A673 (cell line): ENCODE measurements around the gene NLN. TPM values are rescaled to one million over a fixed set of nuclear protein-coding genes. Genes with fewer than 3 reads are reported as not detected.

ENCODE experiments used
- BruUV-seq: library from RNA; stranded (reverse); fragments of 400-500 nt; replicated peaks from 2 replicates; lab custom pipeline; 2021; lab: Mats Ljungman, UMichigan
- CTCF ChIA-PET: fragments of 300-600 bp; sonication (Branson Sonifier 250); formaldehyde crosslinking; loops from one replicate; lab custom pipeline; 2022; ENCODE audit warnings: antibody characterized with exemption; lab: Charles Lee
- POLR2A ChIA-PET: fragments of 300-600 bp; sonication (Branson Sonifier 250); formaldehyde crosslinking; loops from one replicate; lab custom pipeline; 2022; ENCODE audit warnings: antibody characterized with exemption; ENCODE audit not compliant: low non-redundant PET; lab: Charles Lee
- DNase-seq: peaks from one replicate; pipeline ENCODE4 v3.0.0-alpha.2; 2015; ENCODE audit warnings: low spot score
- H3K27ac ChIP-seq: fragments of 200-600 bp; sonication (generic); 2 replicates; pipeline ENCODE4 v1.5.1; 2016; ENCODE audit warnings: mixed run types, low read depth, mild to moderate bottlenecking, mixed read lengths, antibody characterized with exemption, low read length; ENCODE audit not compliant: poor library complexity, severe bottlenecking
- H3K27me3 ChIP-seq: fragments of 200-600 bp; sonication (generic); replicated peaks from 2 replicates; pipeline ENCODE4 v1.6.1; 2017; ENCODE audit warnings: mixed run types, low read depth, mild to moderate bottlenecking, mixed read lengths, antibody characterized with exemption, low read length; ENCODE audit not compliant: insufficient read depth, poor library complexity
- H3K36me3 ChIP-seq: fragments of 200-600 bp; sonication (generic); 2 replicates; pipeline ENCODE4 v1.6.1; 2016; ENCODE audit warnings: mixed run types, mild to moderate bottlenecking, mixed read lengths, antibody characterized with exemption, low read length; ENCODE audit not compliant: insufficient read depth, poor library complexity, severe bottlenecking
- H3K4me1 ChIP-seq: fragments of 200-600 bp; sonication (generic); 2 replicates; pipeline ENCODE4 v1.6.1; 2017; ENCODE audit warnings: mixed run types, mild to moderate bottlenecking, mixed read lengths, antibody characterized with exemption, low read length; ENCODE audit not compliant: insufficient read depth, poor library complexity, severe bottlenecking
- H3K4me3 ChIP-seq: fragments of 200-600 bp; sonication (generic); 2 replicates; pipeline ENCODE4 v1.5.1; 2016; ENCODE audit warnings: low read depth, mixed run types, mild to moderate bottlenecking, mixed read lengths, low read length; ENCODE audit not compliant: poor library complexity, severe bottlenecking
- H3K9me3 ChIP-seq: fragments of 200-600 bp; sonication (generic); 2 replicates; pipeline ENCODE4 v1.6.1; 2016; ENCODE audit warnings: mixed run types, low read depth, mild to moderate bottlenecking, mixed read lengths, antibody characterized with exemption, low read length; ENCODE audit not compliant: poor library complexity, severe bottlenecking
- CTCF ChIP-seq: fragments of 300-800, 200-600 bp; sonication (generic); conservative IDR thresholded peaks from 2 replicates; pipeline ENCODE4 v1.5.1; 2017; ENCODE audit warnings: low read depth, mild to moderate bottlenecking, antibody characterized with exemption, low read length, moderate library complexity, mixed read lengths
- EZH2 ChIP-seq: fragments of 200-600 bp; sonication (generic); IDR thresholded peaks from 2 replicates; pipeline ENCODE4 v1.6.1; 2017; ENCODE audit warnings: borderline replicate concordance, low read depth, mild to moderate bottlenecking, mixed read lengths, antibody characterized with exemption, low read length; ENCODE audit not compliant: poor library complexity, severe bottlenecking
- intact Hi-C: fragments of 100-400 bp; cut with micrococcal nuclease; formaldehyde crosslinking; loops from one replicate; pipeline ENCODE4 v1.10.0; 2022; ENCODE audit not compliant: unreplicated experiment
- total RNA-seq: library from RNA; stranded (reverse); gene quantifications from 2 replicates; pipeline ENCODE4 v1.2.3, GENCODE V29; 2021

Gene NLN
- total RNA-seq, 1 experiment from 2014 or later = 99.9 TPM

GRCh38 chr5:65708145-65708544, 13.9 kb upstream of the NLN start:
- Histone ChIP-seq H3K9me3 (no peaks in the 10 kb centered on the region), H3K27me3 (no peaks in the 10 kb centered on the region), H3K4me1 (no peaks in the 10 kb centered on the region), H3K4me3 (no peak overlapping the region), H3K27ac (no peak overlapping the region), H3K36me3 (peaks cover 16% of the 10 kb centered on the region)
- TF ChIP-seq CTCF (no peak), EZH2 (no peak)
- BruUV-seq = no TSS peak
- DNase-seq = no peak
- intact Hi-C loops = no loop called here
- ChIA-PET CTCF (no interaction called here), POLR2A (no interaction called here)

GRCh38 chr5:65718576-65719310, 3.3 kb upstream of the NLN start:
- no peak for DNase-seq
- Histone ChIP-seq H3K27ac (no peak overlapping the region), H3K27me3 (no peaks in the 10 kb centered on the region), H3K4me3 (no peak overlapping the region), H3K9me3 (no peaks in the 10 kb centered on the region), H3K36me3 (no peaks in the 10 kb centered on the region), H3K4me1 (peaks cover 7% of the 10 kb centered on the region)
- ChIA-PET POLR2A (no interaction called here), CTCF (no interaction called here)
- TF ChIP-seq EZH2 (no peak), CTCF (no peak)
- intact Hi-C loops = no loop called here
- BruUV-seq = no TSS peak

- no peak for TF ChIP-seq EZH2
- no peak for TF ChIP-seq CTCF
- Histone ChIP-seq H3K27ac (peak overlapping the region; percentile 85), H3K27me3 (no peaks in the 10 kb centered on the region), H3K4me3 (peak overlapping the region; percentile 77), H3K4me1 (peaks cover 16% of the 10 kb centered on the region), H3K9me3 (no peaks in the 10 kb centered on the region), H3K36me3 (no peaks in the 10 kb centered on the region)
- no TSS peak for BruUV-seq
- ChIA-PET CTCF (no interaction called here), POLR2A (no interaction called here)
- DNase-seq = peak; percentile 57
- intact Hi-C loops = loop anchor here (10.0 kb wide), 1 partner anchor 424 kb away; the partner anchor contains the start of gene SREK1
These were observed 820 bp upstream of the NLN start for GRCh38 chr5:65721050-65721719.
